ENCODE data around the gene CDYL.
"Not testable (repeated sequence)": the region's sequence is repeated elsewhere in the genome, so short reads cannot be mapped to it uniquely, and the experiment has no call there.

The CDYL gene

DNA sequence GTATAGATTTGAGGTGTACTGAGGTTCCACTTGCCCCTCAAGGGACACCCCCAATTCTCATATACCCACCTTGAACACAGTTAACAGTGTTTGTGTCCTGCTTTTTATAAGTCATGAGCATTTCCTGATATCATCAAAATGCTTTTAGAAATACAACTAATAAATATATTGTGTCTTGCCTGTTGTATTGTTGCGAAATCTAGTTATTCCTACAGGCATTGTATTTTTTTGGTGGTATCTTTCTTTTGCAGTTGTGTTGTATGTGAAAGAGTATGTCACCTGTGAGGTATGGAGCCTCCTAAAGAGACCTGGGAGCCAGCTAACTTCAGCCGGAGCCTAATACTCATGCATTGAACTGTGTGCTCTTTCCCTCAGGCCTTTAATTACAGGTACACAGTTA, 40.7 kb downstream of the CDYL start:
- Histone ChIP-seq H3K27me3 (ENCODE audit: control insufficient read depth, insufficient read depth, low read length) (no peaks in the 10 kb centered on the region), H3K27ac (ENCODE audit: low read depth, low read length) (no peak overlapping the region), H3K4me3 (ENCODE audit: low read depth, low read length) (no peak overlapping the region), H3K36me3 (ENCODE audit: control insufficient read depth, insufficient read depth, low read length) (no peaks in the 10 kb centered on the region), H3K4me1 (ENCODE audit: control insufficient read depth, insufficient read depth, low read length) (peaks cover 13% of the 10 kb centered on the region; the same call in 1 of the 2 replicates), H3K9ac (ENCODE audit: low read depth, low read length) (no peak overlapping the region), H3K9me3 (ENCODE audit: control insufficient read depth, insufficient read depth, low read length) (no peaks in the 10 kb centered on the region)

DNA sequence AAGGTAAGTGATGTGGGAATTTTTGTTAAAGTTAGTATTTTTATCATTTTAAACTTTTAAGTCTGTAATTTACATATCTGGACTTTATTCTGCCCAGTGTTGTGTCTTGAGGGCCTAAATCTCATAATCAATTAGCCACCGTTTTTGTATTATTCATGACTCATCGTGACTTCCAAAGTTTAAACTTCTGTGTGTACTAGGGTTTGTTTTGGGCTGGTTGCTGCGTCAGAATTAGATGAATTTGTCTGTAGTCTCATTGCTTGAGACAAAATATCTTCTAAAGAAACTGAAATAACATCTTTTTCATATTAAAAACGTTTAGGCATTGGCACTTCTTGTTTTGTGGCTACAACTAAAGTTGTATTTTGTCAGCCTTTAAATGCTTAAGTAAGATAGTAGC, 41.3 kb downstream of the CDYL start:
- no peaks in the 10 kb centered on the region for H3K36me3 ChIP-seq (ENCODE audit: control insufficient read depth, insufficient read depth, low read length)

DNA sequence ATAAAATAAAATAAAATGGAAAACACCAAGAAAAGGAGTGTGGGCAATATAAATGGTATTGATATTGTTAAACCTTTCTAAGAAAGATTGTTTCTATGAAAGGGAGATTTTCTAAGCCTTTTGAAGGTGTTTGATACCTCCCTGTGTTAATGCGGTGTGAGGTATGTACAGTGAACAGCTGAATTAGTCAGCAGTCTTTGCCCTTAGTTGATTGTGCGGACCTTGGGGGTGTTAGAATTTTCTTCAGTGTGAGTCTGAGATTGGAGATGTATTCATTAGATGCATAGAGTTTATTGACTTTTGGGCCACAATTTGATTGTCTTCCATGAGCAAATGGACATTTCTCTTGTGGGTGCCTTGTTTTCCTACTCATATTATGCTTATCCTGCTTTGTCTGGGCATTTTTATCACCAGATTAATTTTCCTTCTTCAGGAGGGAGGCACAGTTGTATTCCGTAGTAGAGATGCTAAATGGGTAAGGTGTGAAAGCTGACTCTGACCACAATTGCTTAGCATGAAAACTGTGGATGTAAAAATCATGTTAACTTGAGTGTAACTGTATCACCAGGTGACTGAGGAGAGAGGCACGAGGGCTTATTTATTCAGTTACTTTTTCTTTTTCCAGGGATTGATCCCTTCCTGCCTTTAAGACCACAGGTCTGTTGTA, 42.2 kb downstream of the CDYL start:
- no peaks in the 10 kb centered on the region for H3K9me3 ChIP-seq (ENCODE audit: control insufficient read depth, insufficient read depth, low read length)
- no peak overlapping the region for H3K9ac ChIP-seq (ENCODE audit: low read depth, low read length)

More for the DNA sequence above, 41.3 kb downstream of the CDYL start:
- no peak overlapping the region for H3K27ac ChIP-seq (ENCODE audit: low read depth, low read length)
- H3K9ac ChIP-seq (ENCODE audit: low read depth, low read length) = no peak overlapping the region
- H3K4me3 ChIP-seq (ENCODE audit: low read depth, low read length) = no peak overlapping the region
- H3K9me3 ChIP-seq (ENCODE audit: control insufficient read depth, insufficient read depth, low read length) = no peaks in the 10 kb centered on the region
- H3K4me1 ChIP-seq (ENCODE audit: control insufficient read depth, insufficient read depth, low read length) = peaks cover 9% of the 10 kb centered on the region; the same call in 1 of the 2 replicates
- no peaks in the 10 kb centered on the region for H3K27me3 ChIP-seq (ENCODE audit: control insufficient read depth, insufficient read depth, low read length)

GRCh38 chr6:4819706-4820283, 43.6 kb downstream of the CDYL start:
- Histone ChIP-seq H3K27ac (ENCODE audit: low read depth, low read length) (no peak overlapping the region), H3K9me3 (ENCODE audit: control insufficient read depth, insufficient read depth, low read length) (no peaks in the 10 kb centered on the region), H3K4me3 (ENCODE audit: low read depth, low read length) (no peak overlapping the region), H3K4me1 (ENCODE audit: control insufficient read depth, insufficient read depth, low read length) (peaks cover 9% of the 10 kb centered on the region; the same call in 1 of the 2 replicates), H3K27me3 (ENCODE audit: control insufficient read depth, insufficient read depth, low read length) (no peaks in the 10 kb centered on the region), H3K9ac (ENCODE audit: low read depth, low read length) (no peak overlapping the region), H3K36me3 (ENCODE audit: control insufficient read depth, insufficient read depth, low read length) (no peaks in the 10 kb centered on the region)

More for the DNA sequence above, 42.2 kb downstream of the CDYL start:
- no peaks in the 10 kb centered on the region for H3K36me3 ChIP-seq (ENCODE audit: control insufficient read depth, insufficient read depth, low read length)
- H3K27me3 ChIP-seq (ENCODE audit: control insufficient read depth, insufficient read depth, low read length) = no peaks in the 10 kb centered on the region
- H3K4me3 ChIP-seq (ENCODE audit: low read depth, low read length) = no peak overlapping the region
- H3K27ac ChIP-seq (ENCODE audit: low read depth, low read length) = no peak overlapping the region
- peaks cover 9% of the 10 kb centered on the region; the same call in 1 of the 2 replicates for H3K4me1 ChIP-seq (ENCODE audit: control insufficient read depth, insufficient read depth, low read length)

DNA sequence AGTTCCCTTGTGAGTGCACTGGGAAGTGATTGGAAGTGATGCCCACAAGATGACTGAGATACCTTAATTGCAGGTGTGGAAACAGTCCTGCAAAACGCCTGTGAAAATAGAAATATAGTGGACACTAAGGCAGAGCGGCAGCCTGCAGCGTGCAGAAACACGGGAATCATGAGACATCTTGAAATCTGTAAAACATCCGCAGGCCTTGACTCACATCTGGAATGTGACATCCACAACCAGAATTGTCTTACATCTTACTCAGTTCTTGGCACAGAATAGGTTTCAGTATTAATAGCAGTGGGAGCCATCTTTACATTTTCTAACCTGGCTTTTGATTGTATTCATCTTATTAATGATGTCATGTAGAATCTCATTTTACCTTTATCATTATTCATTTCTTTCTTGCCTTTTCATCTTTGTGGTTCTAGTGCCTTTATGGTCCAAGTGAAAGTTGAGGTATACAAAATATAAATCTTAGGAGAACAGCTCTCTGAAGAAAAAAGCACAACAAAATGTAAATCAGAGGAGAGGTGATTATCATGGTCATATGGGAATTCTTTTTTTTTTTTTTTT, 44.6 kb downstream of the CDYL start:
- no peak overlapping the region for H3K9ac ChIP-seq (ENCODE audit: low read depth, low read length)
- no peaks in the 10 kb centered on the region for H3K36me3 ChIP-seq (ENCODE audit: control insufficient read depth, insufficient read depth, low read length)
- no peaks in the 10 kb centered on the region for H3K9me3 ChIP-seq (ENCODE audit: control insufficient read depth, insufficient read depth, low read length)
- H3K27ac ChIP-seq (ENCODE audit: low read depth, low read length) = no peak overlapping the region
- no peak overlapping the region for H3K4me3 ChIP-seq (ENCODE audit: low read depth, low read length)
- H3K4me1 ChIP-seq (ENCODE audit: control insufficient read depth, insufficient read depth, low read length) = peaks cover 9% of the 10 kb centered on the region; the same call in 1 of the 2 replicates
- H3K27me3 ChIP-seq (ENCODE audit: control insufficient read depth, insufficient read depth, low read length) = no peaks in the 10 kb centered on the region

DNA sequence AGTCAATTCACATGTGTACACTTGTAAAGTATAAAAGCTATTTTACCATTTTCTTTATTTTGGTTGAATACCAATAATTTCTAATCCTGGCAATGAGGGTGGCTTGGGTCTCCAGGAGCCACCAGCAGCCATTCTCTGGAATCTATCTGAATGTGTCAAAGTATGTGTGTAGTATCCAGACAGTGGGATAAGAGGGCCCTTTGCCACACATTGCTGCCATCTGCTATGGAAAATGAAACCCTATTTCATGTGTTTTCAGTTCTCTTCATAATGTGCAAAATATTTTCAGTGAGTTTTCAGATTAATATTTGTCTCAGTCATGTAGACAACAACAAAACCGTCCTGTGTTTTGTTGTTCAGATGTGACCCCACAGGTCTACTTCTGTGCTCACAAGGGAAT, 46.3 kb downstream of the CDYL start:
- Histone ChIP-seq H3K27me3 (ENCODE audit: control insufficient read depth, insufficient read depth, low read length) (no peaks in the 10 kb centered on the region), H3K4me3 (ENCODE audit: low read depth, low read length) (no peak overlapping the region), H3K9me3 (ENCODE audit: control insufficient read depth, insufficient read depth, low read length) (no peaks in the 10 kb centered on the region; the same call in 1 of the 2 replicates), H3K9ac (ENCODE audit: low read depth, low read length) (no peak overlapping the region), H3K27ac (ENCODE audit: low read depth, low read length) (no peak overlapping the region), H3K4me1 (ENCODE audit: control insufficient read depth, insufficient read depth, low read length) (peaks cover 9% of the 10 kb centered on the region; the same call in 1 of the 2 replicates), H3K36me3 (ENCODE audit: control insufficient read depth, insufficient read depth, low read length) (no peaks in the 10 kb centered on the region)

DNA sequence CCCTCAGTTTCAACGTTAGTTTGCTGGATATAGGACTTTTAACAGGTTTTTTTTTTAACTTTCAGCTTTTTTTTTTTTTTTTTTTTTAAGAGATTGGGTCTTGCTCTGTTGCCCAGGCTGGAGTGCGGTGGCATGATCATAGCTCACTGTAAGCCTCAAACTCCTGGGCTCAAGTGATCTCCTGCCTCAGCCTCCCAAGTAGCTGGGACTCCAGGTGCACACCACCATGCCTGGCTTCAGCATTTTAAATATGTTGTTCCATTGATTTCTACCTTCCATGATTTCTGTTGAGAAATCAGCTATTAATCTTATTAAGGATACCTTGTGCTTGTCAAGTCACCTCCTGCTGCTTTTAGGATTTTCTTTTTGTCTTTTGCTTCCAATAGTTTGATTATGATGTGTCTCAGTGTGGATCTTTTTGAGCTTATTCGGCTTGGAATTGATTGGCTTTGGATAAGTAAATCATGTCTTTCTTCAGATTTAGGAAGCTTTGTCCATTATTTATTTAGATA, 52.0 kb downstream of the CDYL start:
- Histone ChIP-seq H3K36me3 (ENCODE audit: control insufficient read depth, insufficient read depth, low read length) (no peaks in the 10 kb centered on the region), H3K9me3 (ENCODE audit: control insufficient read depth, insufficient read depth, low read length) (peaks cover 16% of the 10 kb centered on the region), H3K4me1 (ENCODE audit: control insufficient read depth, insufficient read depth, low read length) (no peaks in the 10 kb centered on the region), H3K27ac (ENCODE audit: low read depth, low read length) (no peak overlapping the region), H3K4me3 (ENCODE audit: low read depth, low read length) (no peak overlapping the region), H3K9ac (ENCODE audit: low read depth, low read length) (no peak overlapping the region), H3K27me3 (ENCODE audit: control insufficient read depth, insufficient read depth, low read length) (no peaks in the 10 kb centered on the region)

DNA sequence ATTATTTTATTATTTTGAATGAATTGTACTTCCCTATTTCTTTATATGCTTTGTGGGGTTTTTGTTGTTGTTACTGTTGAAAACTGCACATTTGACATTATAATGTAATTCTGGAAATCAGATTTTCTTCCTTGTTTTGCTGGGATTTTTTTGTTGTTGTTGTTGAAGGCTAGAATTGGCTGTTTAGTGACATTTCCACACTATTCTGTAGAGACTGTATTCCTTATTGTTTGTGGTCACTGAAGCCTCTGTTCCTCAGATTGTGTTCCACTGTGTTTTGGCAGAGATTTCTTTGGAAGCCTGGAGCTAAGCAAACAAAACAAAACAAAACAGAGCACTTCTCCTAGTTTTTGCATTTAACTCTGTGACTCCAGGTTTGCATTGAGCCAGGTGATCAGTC, 52.9 kb downstream of the CDYL start:
- Histone ChIP-seq H3K36me3 (ENCODE audit: control insufficient read depth, insufficient read depth, low read length) (no peaks in the 10 kb centered on the region), H3K4me3 (ENCODE audit: low read depth, low read length) (no peak overlapping the region)

GRCh38 chr6:4835540-4835939, 59.3 kb downstream of the CDYL start:
- H3K27ac ChIP-seq (ENCODE audit: low read depth, low read length); H3K9me3 ChIP-seq (ENCODE audit: control insufficient read depth, insufficient read depth, low read length); H3K36me3 ChIP-seq (ENCODE audit: control insufficient read depth, insufficient read depth, low read length); H3K4me1 ChIP-seq (ENCODE audit: control insufficient read depth, insufficient read depth, low read length); H3K27me3 ChIP-seq (ENCODE audit: control insufficient read depth, insufficient read depth, low read length); H3K4me3 ChIP-seq (ENCODE audit: low read depth, low read length); H3K9ac ChIP-seq (ENCODE audit: low read depth, low read length): not testable (repeated sequence)

More for the DNA sequence above, 52.9 kb downstream of the CDYL start:
- H3K9ac ChIP-seq (ENCODE audit: low read depth, low read length) = no peak overlapping the region
- peaks cover 16% of the 10 kb centered on the region for H3K9me3 ChIP-seq (ENCODE audit: control insufficient read depth, insufficient read depth, low read length)
- H3K4me1 ChIP-seq (ENCODE audit: control insufficient read depth, insufficient read depth, low read length) = no peaks in the 10 kb centered on the region
- H3K27me3 ChIP-seq (ENCODE audit: control insufficient read depth, insufficient read depth, low read length) = no peaks in the 10 kb centered on the region
- no peak overlapping the region for H3K27ac ChIP-seq (ENCODE audit: low read depth, low read length)

DNA sequence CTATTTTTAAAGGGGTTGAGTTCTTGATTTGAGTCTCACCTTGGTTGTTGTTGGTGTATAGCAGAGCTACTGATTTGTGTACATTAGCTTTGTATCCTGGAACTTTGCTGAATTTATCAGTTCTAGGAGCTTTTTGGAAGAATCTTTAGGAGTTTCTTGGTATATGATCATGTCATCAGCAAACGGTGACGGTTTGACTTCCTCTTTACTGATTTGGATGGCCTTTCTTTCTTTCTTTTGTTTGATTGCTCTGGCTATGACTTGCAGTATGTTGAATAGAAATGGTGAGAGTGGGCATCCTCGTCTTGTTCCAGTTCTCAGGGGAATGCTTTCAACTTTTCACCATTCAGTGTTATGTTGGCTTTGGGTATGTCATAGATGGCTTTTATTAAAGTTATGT, 64.0 kb downstream of the CDYL start:
- no peak overlapping the region for H3K27ac ChIP-seq (ENCODE audit: low read depth, low read length)
- peaks cover 10% of the 10 kb centered on the region; the same call in 1 of the 2 replicates for H3K4me1 ChIP-seq (ENCODE audit: control insufficient read depth, insufficient read depth, low read length)
- no peaks in the 10 kb centered on the region for H3K36me3 ChIP-seq (ENCODE audit: control insufficient read depth, insufficient read depth, low read length)
- no peaks in the 10 kb centered on the region; the same call in 1 of the 2 replicates for H3K9me3 ChIP-seq (ENCODE audit: control insufficient read depth, insufficient read depth, low read length)
- H3K9ac ChIP-seq (ENCODE audit: low read depth, low read length) = no peak overlapping the region
- H3K27me3 ChIP-seq (ENCODE audit: control insufficient read depth, insufficient read depth, low read length) = no peaks in the 10 kb centered on the region
- H3K4me3 ChIP-seq (ENCODE audit: low read depth, low read length) = no peak overlapping the region

DNA sequence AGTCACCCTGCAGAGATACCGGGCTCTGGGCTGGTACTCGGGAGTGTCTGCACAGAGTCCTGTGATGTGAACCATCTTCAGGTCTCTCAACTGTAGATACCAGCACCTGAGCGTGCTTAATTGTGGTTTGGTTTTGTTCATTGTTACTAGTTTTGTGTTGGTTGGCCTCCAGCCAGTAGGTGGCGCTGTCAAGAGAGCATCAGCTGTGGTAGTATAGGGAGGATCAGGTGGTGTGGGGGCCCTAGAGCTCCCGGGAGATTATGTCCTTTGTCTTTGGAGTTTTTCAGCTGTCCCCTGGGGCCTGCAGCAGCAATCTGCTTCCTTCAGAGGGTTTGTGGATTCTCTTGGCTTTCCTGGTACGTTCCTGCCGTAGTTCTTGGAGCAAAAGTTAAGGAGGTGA, 67.9 kb downstream of the CDYL start:
- Histone ChIP-seq H3K27ac (ENCODE audit: low read depth, low read length) (no peak overlapping the region), H3K9me3 (ENCODE audit: control insufficient read depth, insufficient read depth, low read length) (no peaks in the 10 kb centered on the region), H3K36me3 (ENCODE audit: control insufficient read depth, insufficient read depth, low read length) (no peaks in the 10 kb centered on the region), H3K9ac (ENCODE audit: low read depth, low read length) (no peak overlapping the region), H3K4me3 (ENCODE audit: low read depth, low read length) (no peak overlapping the region), H3K4me1 (ENCODE audit: control insufficient read depth, insufficient read depth, low read length) (peaks cover 22% of the 10 kb centered on the region), H3K27me3 (ENCODE audit: control insufficient read depth, insufficient read depth, low read length) (no peaks in the 10 kb centered on the region)
